ENCODE results near the gene PIEZO2.

DNA sequence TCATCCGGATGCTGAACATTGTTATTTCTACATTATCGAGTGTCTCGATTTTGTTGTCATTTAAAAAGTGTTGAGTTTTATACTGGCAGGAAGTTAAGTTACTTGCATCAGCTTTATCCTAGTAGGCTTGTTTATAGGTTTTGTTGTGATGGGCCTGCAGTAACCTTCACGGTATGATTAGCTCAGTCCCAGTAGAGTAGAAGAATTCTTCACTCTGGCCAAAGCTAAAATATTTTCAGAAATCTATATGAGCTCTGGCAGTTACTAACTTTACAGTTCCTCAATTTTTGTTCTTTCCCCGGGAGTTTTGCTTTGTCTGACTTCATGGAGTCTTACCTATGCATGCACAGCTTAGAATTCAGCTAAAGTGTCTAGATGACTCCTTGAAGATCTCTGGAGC lies 328.7 kb downstream of the PIEZO2 start:
- TF ChIP-seq, protein P1, sequence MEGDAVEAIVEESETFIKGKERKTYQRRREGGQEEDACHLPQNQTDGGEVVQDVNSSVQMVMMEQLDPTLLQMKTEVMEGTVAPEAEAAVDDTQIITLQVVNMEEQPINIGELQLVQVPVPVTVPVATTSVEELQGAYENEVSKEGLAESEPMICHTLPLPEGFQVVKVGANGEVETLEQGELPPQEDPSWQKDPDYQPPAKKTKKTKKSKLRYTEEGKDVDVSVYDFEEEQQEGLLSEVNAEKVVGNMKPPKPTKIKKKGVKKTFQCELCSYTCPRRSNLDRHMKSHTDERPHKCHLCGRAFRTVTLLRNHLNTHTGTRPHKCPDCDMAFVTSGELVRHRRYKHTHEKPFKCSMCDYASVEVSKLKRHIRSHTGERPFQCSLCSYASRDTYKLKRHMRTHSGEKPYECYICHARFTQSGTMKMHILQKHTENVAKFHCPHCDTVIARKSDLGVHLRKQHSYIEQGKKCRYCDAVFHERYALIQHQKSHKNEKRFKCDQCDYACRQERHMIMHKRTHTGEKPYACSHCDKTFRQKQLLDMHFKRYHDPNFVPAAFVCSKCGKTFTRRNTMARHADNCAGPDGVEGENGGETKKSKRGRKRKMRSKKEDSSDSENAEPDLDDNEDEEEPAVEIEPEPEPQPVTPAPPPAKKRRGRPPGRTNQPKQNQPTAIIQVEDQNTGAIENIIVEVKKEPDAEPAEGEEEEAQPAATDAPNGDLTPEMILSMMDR (IDR thresholded peaks at IDR 0.05) = no peak
- no peak for TF ChIP-seq POLR2A (IDR thresholded peaks at IDR 0.05)

Measured in gastroesophageal sphincter (tissue), 3 donors.